T-helper 1 cell (primary cell): ENCODE measurements around the gene USP54.
A peak's percentile ranks its signal among the peaks of the same experiment; 100 is the strongest.

Source experiments
- DNase-seq, 5 donors: peaks; one replicate each; pipeline ENCODE4 v3.0.0-alpha.2; 2012 to 2020

USP54 gene

GRCh38 chr10:73529089-73529832, 61.9 kb downstream of the USP54 start:
- DNase-seq = peak in 4 of 5 donors; percentile 18 to 74 (median 38)

- DNase-seq = no peak
Observed at GRCh38 chr10:73522263-73522662, 68.9 kb downstream of the USP54 start.

- no peak for DNase-seq
Observed at GRCh38 chr10:73519336-73519735, 71.8 kb downstream of the USP54 start.

GRCh38 chr10:73517166-73517888, 73.8 kb downstream of the USP54 start:
- DNase-seq = no peak

GRCh38 chr10:73512207-73512743, 78.9 kb downstream of the USP54 start:
- no peak for DNase-seq

- no peak for DNase-seq
Observed at GRCh38 chr10:73509695-73510094, 81.4 kb downstream of the USP54 start.

GRCh38 chr10:73506491-73506890, 84.7 kb downstream of the USP54 start:
- no peak for DNase-seq

- no peak for DNase-seq
Observed at GRCh38 chr10:73506074-73506473, 85.1 kb downstream of the USP54 start.

GRCh38 chr10:73503037-73503436, 88.1 kb downstream of the USP54 start:
- no peak for DNase-seq

- no peak for DNase-seq
Observed at GRCh38 chr10:73501651-73502050, 89.5 kb downstream of the USP54 start.

- DNase-seq = no peak
Observed at GRCh38 chr10:73497623-73498022, 93.5 kb downstream of the USP54 start.

- peak; percentile 85 to 97 (median 89) for DNase-seq
Observed at GRCh38 chr10:73495884-73496674, 95.1 kb downstream of the USP54 start, which contains the start of gene PPP3CB. Gene PPP3CB (minus strand): TSS chr10:73496024. CDS start chr10:73495889, 135 bp downstream.

- peak; percentile 80 to 95 (median 85) for DNase-seq
Observed at GRCh38 chr10:73495226-73495883, 95.8 kb downstream of the USP54 start.

GRCh38 chr10:73494877-73495225, 96.3 kb downstream of the USP54 start:
- no peak for DNase-seq

GRCh38 chr10:73494213-73494612, 96.9 kb downstream of the USP54 start:
- no peak for DNase-seq

- no peak for DNase-seq
Observed at GRCh38 chr10:73493781-73494180, 97.4 kb downstream of the USP54 start.

- no peak for DNase-seq
Observed at GRCh38 chr10:73486601-73487000, 104.5 kb downstream of the USP54 start.

- no peak for DNase-seq
Observed at GRCh38 chr10:73485320-73485719, 105.8 kb downstream of the USP54 start.

- peak in 1 of 5 donors; percentile 81 for DNase-seq
Observed at GRCh38 chr10:73480158-73480557, 111.0 kb downstream of the USP54 start.

- peak in 1 of 5 donors; percentile 79 for DNase-seq
Observed at GRCh38 chr10:73478636-73479035, 112.5 kb downstream of the USP54 start.

GRCh38 chr10:73471226-73471625, 119.9 kb downstream of the USP54 start:
- no peak for DNase-seq

- no peak for DNase-seq
Observed at GRCh38 chr10:73469579-73469978, 121.6 kb downstream of the USP54 start.
